Prostate gland (tissue), 2 donors: ENCODE data around the gene LPXN.

Experiments
- CTCF ChIP-seq, 4 experiments: fragments of 200-600 bp in 2 of 4; fragments of 450-650 bp in 2 of 4; sonication (generic) in 2 of 4; IDR thresholded peaks; 1 replicate in 3 of 4; 2 replicates in 1 of 4; pipeline ENCODE4 v1.5.1; 2016 to 2019; ENCODE audit warnings: antibody characterized with exemption in 4 of 4, mild to moderate bottlenecking in 2 of 4, moderate library complexity in 2 of 4
- POLR2A ChIP-seq: fragments of 450-650 bp; IDR thresholded peaks from one replicate; pipeline ENCODE4 v1.6.1; 2016; ENCODE audit warnings: antibody characterized with exemption, mild to moderate bottlenecking

GRCh38 chr11:58505849-58506248 lies 69.8 kb downstream of the LPXN start:
- TF ChIP-seq CTCF (IDR thresholded peaks at IDR 0.05) (no peak), POLR2A (no peak)
